T-cell (primary cell): ENCODE results near the gene PPP1R1C. TPM values are rescaled to one million over a fixed set of nuclear protein-coding genes. Genes with fewer than 3 reads are reported as not detected.

Source experiments
- ATAC-seq, 4 experiments: fragments of 200-7000 bp in 3 of 4; fragments of 150-1000 bp in 1 of 4; cut with Tn5 transposase; replicated peaks in 1 of 4; 1 replicate in 3 of 4; 2 replicates in 1 of 4; pipeline ENCODE4 v1.10.0; 2021; ENCODE audit warnings: moderate library complexity in 3 of 4, mild to moderate bottlenecking in 2 of 4, moderate number of reproducible peaks in 1 of 4
- CTCF ChIA-PET, 2 donors: fragments of 300-600 bp; sonication (Branson Sonifier 250); formaldehyde crosslinking; loops; one replicate each; lab custom pipeline; 2022; ENCODE audit warnings: antibody characterized with exemption in 2 of 2; lab: Charles Lee
- POLR2A ChIA-PET, 2 donors: fragments of 300-600 bp; sonication (Branson Sonifier 250); formaldehyde crosslinking; loops; one replicate each; lab custom pipeline; 2022; ENCODE audit warnings: antibody characterized with exemption in 2 of 2; lab: Charles Lee
- DNase-seq, 35 experiments: peaks; one replicate each; pipeline versions ENCODE4 v3.0.0 to v3.0.0-alpha.2; 2013 to 2023
- H3K27ac ChIP-seq: one replicate; pipeline ENCODE4 v1.5.1; 2013; ENCODE audit warnings: low read length
- H3K27me3 ChIP-seq, 2 experiments: replicated peaks in 1 of 2; 1 replicate in 1 of 2; 2 replicates in 1 of 2; pipeline versions ENCODE4 v1.6.1 to v1.7.0; 2013; ENCODE audit warnings: low read length in 1 of 2, mixed read lengths in 1 of 2; ENCODE audit not compliant: control insufficient read depth in 2 of 2, insufficient read depth in 2 of 2; ENCODE audit errors: extremely low read depth in 1 of 2
- H3K36me3 ChIP-seq, 2 donors: 1 replicate in 1 of 2; 2 replicates in 1 of 2; pipeline versions ENCODE4 v1.6.1 to v1.7.0; 2013; ENCODE audit warnings: low read length in 1 of 2; ENCODE audit not compliant: control insufficient read depth in 2 of 2, insufficient read depth in 1 of 2; ENCODE audit errors: extremely low read depth in 1 of 2
- H3K4me1 ChIP-seq, 2 experiments: 1 replicate in 1 of 2; 2 replicates in 1 of 2; pipeline versions ENCODE4 v1.6.1 to v1.7.0; 2013; ENCODE audit warnings: low read length in 2 of 2, mixed read lengths in 1 of 2; ENCODE audit not compliant: insufficient read depth in 2 of 2, control insufficient read depth in 1 of 2; ENCODE audit errors: extremely low read depth in 1 of 2
- H3K4me3 ChIP-seq, 2 donors: 1 replicate in 1 of 2; 2 replicates in 1 of 2; pipeline versions ENCODE4 v1.5.1 to v1.7.0; 2013; ENCODE audit warnings: mild to moderate bottlenecking in 2 of 2, low read length in 1 of 2, moderate library complexity in 1 of 2; ENCODE audit not compliant: control insufficient read depth in 1 of 2; ENCODE audit errors: extremely low read depth in 1 of 2
- H3K9me3 ChIP-seq: 2 replicates; pipeline ENCODE4 v1.7.0; 2013
- H3K27ac Mint-ChIP-seq, 2 donors: one replicate each; pipeline ENCODE4 v1.8.0; 2020 to 2021; ENCODE audit warnings: mild to moderate bottlenecking in 2 of 2, mixed read lengths in 2 of 2
- H3K27me3 Mint-ChIP-seq, 2 donors: one replicate each; pipeline ENCODE4 v1.8.0; 2021 to 2022; ENCODE audit warnings: mixed read lengths in 2 of 2
- H3K36me3 Mint-ChIP-seq: one replicate; pipeline ENCODE4 v1.8.0; 2021; ENCODE audit warnings: mixed read lengths
- H3K4me1 Mint-ChIP-seq, 3 donors: one replicate each; pipeline ENCODE4 v1.8.0; 2020 to 2022; ENCODE audit warnings: mixed read lengths in 3 of 3, mild to moderate bottlenecking in 1 of 3
- H3K4me3 Mint-ChIP-seq, 3 donors: one replicate each; pipeline ENCODE4 v1.8.0; 2020 to 2022; ENCODE audit warnings: mild to moderate bottlenecking in 3 of 3, mixed read lengths in 3 of 3, moderate library complexity in 3 of 3
- H3K9me3 Mint-ChIP-seq, 3 donors: one replicate each; pipeline ENCODE4 v1.8.0; 2020 to 2022; ENCODE audit warnings: mixed read lengths in 3 of 3
- WGBS: methylation state at CpG from one replicate; pipeline ENCODE4 v1.1.5; 2013; ENCODE audit warnings: missing lambda C conversion rate; ENCODE audit not compliant: insufficient coverage; 5-methylcytosine and 5-hydroxymethylcytosine counted together
- total RNA-seq, 35 experiments: library from RNA in 6 of 35; stranded (reverse) in 6 of 35; fragments of 120-200 nt in 1 of 35; gene quantifications; one replicate each; pipeline versions ENCODE4 v1.2.1 to v1.2.4 and lab custom pipeline; 2013 to 2026

Gene PPP1R1C
- total RNA-seq, 5 donors from 2014 or later (not counting 1 experiment from before 2014, with no cell fraction given): not detected

GRCh38 chr2:182038576-182038975 lies 52.9 kb downstream of the PPP1R1C start:
- H3K4me3 ChIP-seq: no peak overlapping the region
- no peaks in the 10 kb centered on the region for H3K9me3 ChIP-seq
- H3K36me3 ChIP-seq: no peaks in the 10 kb centered on the region
- no peak overlapping the region for H3K4me3 Mint-ChIP-seq
- no peak overlapping the region for H3K27ac ChIP-seq
- H3K27me3 ChIP-seq: no peaks in the 10 kb centered on the region
- no CpG with 5 or more reads among the region's 1 CpG for WGBS
- ATAC-seq: no peak
- H3K9me3 Mint-ChIP-seq: peaks cover 0 to 5% (median 0%) of the 10 kb centered on the region in 3 donors
- H3K36me3 Mint-ChIP-seq: no peaks in the 10 kb centered on the region
- H3K4me1 ChIP-seq: no peaks in the 10 kb centered on the region
- H3K27ac Mint-ChIP-seq: no peak overlapping the region
- ChIA-PET CTCF (no interaction called here), POLR2A (no interaction called here)
- DNase-seq: no peak
- H3K27me3 Mint-ChIP-seq: peaks cover 0 to 5% of the 10 kb centered on the region in 2 donors
- no peaks in the 10 kb centered on the region for H3K4me1 Mint-ChIP-seq

GRCh38 chr2:182043021-182043420 lies 57.4 kb downstream of the PPP1R1C start:
- H3K36me3 Mint-ChIP-seq: no peaks in the 10 kb centered on the region
- WGBS: no CpG with 5 or more reads among the region's 1 CpG
- POLR2A ChIA-PET: no interaction called here

GRCh38 chr2:182043861-182044260 lies 58.2 kb downstream of the PPP1R1C start:
- no peaks in the 10 kb centered on the region for H3K9me3 Mint-ChIP-seq
- H3K4me1 Mint-ChIP-seq: no peaks in the 10 kb centered on the region
- 76% methylated on average over 4 of the region's 4 CpGs for WGBS
- H3K4me3 ChIP-seq: no peak overlapping the region
- no peak overlapping the region for H3K27ac Mint-ChIP-seq
- H3K36me3 Mint-ChIP-seq: no peaks in the 10 kb centered on the region
- H3K9me3 ChIP-seq: no peaks in the 10 kb centered on the region
- no peak overlapping the region for H3K4me3 Mint-ChIP-seq
- no peaks in the 10 kb centered on the region for H3K36me3 ChIP-seq
- peaks cover 0 to 1% of the 10 kb centered on the region in 2 donors for H3K27me3 Mint-ChIP-seq
- ChIA-PET CTCF (no interaction called here), POLR2A (no interaction called here)
- ATAC-seq (no peak), DNase-seq (no peak)
- no peaks in the 10 kb centered on the region for H3K4me1 ChIP-seq
- H3K27ac ChIP-seq: no peak overlapping the region
- H3K27me3 ChIP-seq: no peaks in the 10 kb centered on the region

More at GRCh38 chr2:182043021-182043420, 57.4 kb downstream of the PPP1R1C start:
- Mint-ChIP-seq H3K27ac (no peak overlapping the region), H3K27me3 (peaks cover 0 to 3% of the 10 kb centered on the region in 2 donors), H3K4me1 (no peaks in the 10 kb centered on the region), H3K9me3 (no peaks in the 10 kb centered on the region), H3K4me3 (no peak overlapping the region)
- H3K27ac ChIP-seq: no peak overlapping the region
- H3K9me3 ChIP-seq: no peaks in the 10 kb centered on the region
- no peak overlapping the region for H3K4me3 ChIP-seq
- no peak for ATAC-seq
- CTCF ChIA-PET: no interaction called here
- no peaks in the 10 kb centered on the region for H3K36me3 ChIP-seq
- no peaks in the 10 kb centered on the region for H3K27me3 ChIP-seq
- DNase-seq: no peak
- H3K4me1 ChIP-seq: no peaks in the 10 kb centered on the region

DNA sequence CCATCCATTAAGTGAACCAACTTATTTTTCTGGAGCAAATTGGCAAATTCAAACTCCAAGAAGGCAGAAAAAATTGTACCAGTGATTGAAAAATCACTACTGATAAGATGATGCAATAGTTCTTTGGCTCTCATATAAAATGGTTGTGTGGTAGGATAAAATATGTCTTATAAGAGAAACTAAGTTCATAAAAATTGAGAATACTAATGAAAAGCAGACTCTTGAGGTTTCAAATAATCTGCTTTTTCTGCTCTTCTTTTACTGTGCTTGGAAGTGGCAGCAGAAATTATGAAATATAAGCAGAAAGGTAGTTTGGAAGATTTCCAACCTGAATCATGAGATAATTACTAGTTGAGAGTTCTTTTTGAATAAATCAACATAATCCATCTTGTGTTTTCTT lies 61.9 kb downstream of the PPP1R1C start:
- ChIA-PET POLR2A (no interaction called here), CTCF (no interaction called here)
- Histone ChIP-seq H3K27ac (no peak overlapping the region), H3K9me3 (no peaks in the 10 kb centered on the region), H3K4me3 (no peak overlapping the region), H3K27me3 (no peaks in the 10 kb centered on the region), H3K4me1 (no peaks in the 10 kb centered on the region), H3K36me3 (no peaks in the 10 kb centered on the region)
- H3K9me3 Mint-ChIP-seq: no peaks in the 10 kb centered on the region
- ATAC-seq: no peak
- H3K4me3 Mint-ChIP-seq: no peak overlapping the region
- DNase-seq: no peak
- H3K27me3 Mint-ChIP-seq: no peaks in the 10 kb centered on the region
- H3K27ac Mint-ChIP-seq: no peak overlapping the region
- no peaks in the 10 kb centered on the region for H3K4me1 Mint-ChIP-seq
- no peaks in the 10 kb centered on the region for H3K36me3 Mint-ChIP-seq

GRCh38 chr2:182048088-182048487 lies 62.4 kb downstream of the PPP1R1C start:
- Histone ChIP-seq H3K36me3 (no peaks in the 10 kb centered on the region), H3K9me3 (no peaks in the 10 kb centered on the region), H3K4me1 (no peaks in the 10 kb centered on the region), H3K27me3 (no peaks in the 10 kb centered on the region), H3K4me3 (no peak overlapping the region), H3K27ac (no peak overlapping the region)
- Mint-ChIP-seq H3K4me3 (no peak overlapping the region), H3K4me1 (no peaks in the 10 kb centered on the region), H3K27me3 (no peaks in the 10 kb centered on the region), H3K36me3 (no peaks in the 10 kb centered on the region), H3K27ac (no peak overlapping the region), H3K9me3 (no peaks in the 10 kb centered on the region)
- ChIA-PET POLR2A (interaction anchor here in 1 of 2 donors (0.6 kb wide), 1 partner anchor 1330 kb away, joined by 3 read pairs; no protein-coding TSS in a partner anchor), CTCF (no interaction called here)
- ATAC-seq: no peak
- DNase-seq: no peak
- no CpG with 5 or more reads among the region's 2 CpGs for WGBS

GRCh38 chr2:182048621-182049020 lies 63.0 kb downstream of the PPP1R1C start:
- DNase-seq (no peak), ATAC-seq (no peak)
- Mint-ChIP-seq H3K4me1 (no peaks in the 10 kb centered on the region), H3K4me3 (no peak overlapping the region), H3K27me3 (no peaks in the 10 kb centered on the region), H3K36me3 (no peaks in the 10 kb centered on the region), H3K27ac (no peak overlapping the region), H3K9me3 (no peaks in the 10 kb centered on the region)
- ChIA-PET CTCF (no interaction called here), POLR2A (interaction anchor here in 1 of 2 donors (0.6 kb wide), 1 partner anchor 1329 kb away, joined by 3 read pairs; no protein-coding TSS in a partner anchor)
- no peaks in the 10 kb centered on the region for H3K27me3 ChIP-seq
- H3K36me3 ChIP-seq: no peaks in the 10 kb centered on the region
- H3K4me1 ChIP-seq: no peaks in the 10 kb centered on the region
- no CpG with 5 or more reads among the region's 2 CpGs for WGBS
- no peak overlapping the region for H3K4me3 ChIP-seq
- no peak overlapping the region for H3K27ac ChIP-seq
- H3K9me3 ChIP-seq: no peaks in the 10 kb centered on the region
